ENCODE data around the gene PRCC. TPM values are rescaled to one million over a fixed set of nuclear protein-coding genes. Genes with fewer than 3 reads are reported as not detected.

The PRCC gene
- total and polyA plus RNA-seq, 2 of the 8 experiments (the other 6 are each of a cell fraction or from before 2014, with no cell fraction given), result 95.2 to 115 TPM

DNA sequence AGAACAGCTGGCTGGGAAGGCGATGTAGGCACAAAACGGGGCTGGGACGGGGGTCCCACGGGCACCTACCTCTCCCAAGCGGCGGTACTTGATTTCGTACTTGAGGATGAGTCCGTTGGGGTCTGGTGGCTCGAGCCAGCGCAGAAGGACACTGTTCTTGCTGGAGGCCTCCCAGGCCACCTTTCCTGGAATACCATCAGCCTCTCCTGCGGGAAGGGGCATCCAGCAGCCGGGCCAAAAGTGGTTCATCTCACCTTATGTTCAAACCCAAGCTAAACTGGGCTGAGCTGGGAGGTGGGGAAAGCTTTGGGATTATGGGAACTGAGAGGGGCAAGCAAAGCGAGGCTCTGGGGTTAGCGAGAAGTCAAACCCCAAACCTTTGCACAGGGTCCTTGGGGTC is 77.3 kb downstream of the PRCC start (continued):
- TF ChIP-seq, protein P1, sequence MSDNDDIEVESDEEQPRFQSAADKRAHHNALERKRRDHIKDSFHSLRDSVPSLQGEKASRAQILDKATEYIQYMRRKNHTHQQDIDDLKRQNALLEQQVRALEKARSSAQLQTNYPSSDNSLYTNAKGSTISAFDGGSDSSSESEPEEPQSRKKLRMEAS (IDR thresholded peaks at IDR 0.05), result no peak
- TF ChIP-seq CBX5 (IDR thresholded peaks at IDR 0.05; ENCODE audit: low read depth, low read length), result no peak
- TF ChIP-seq BACH1 (IDR thresholded peaks at IDR 0.05; ENCODE audit: low read length), result no peak
